CD14-positive monocyte (primary cell): Measurements from ENCODE around the gene ZNF552. TPM values are rescaled to one million over a fixed set of nuclear protein-coding genes. Genes with fewer than 3 reads are reported as not detected.
"Not testable (repeated sequence)": the region's sequence is repeated elsewhere in the genome, so short reads cannot be mapped to it uniquely, and the experiment has no call there.

Experiments used
- DNase-seq, 3 donors: peaks; one replicate each; pipeline ENCODE4 v3.0.0-alpha.2; 2011 to 2022
- H2AFZ ChIP-seq: 2 replicates; pipeline ENCODE4 v1.6.0; 2012; ENCODE audit warnings: mild to moderate bottlenecking, low read depth, low read length, inconsistent platforms; ENCODE audit not compliant: insufficient read depth, poor library complexity, severe bottlenecking
- H3K27ac ChIP-seq, 2 donors: 1 replicate in 1 of 2; 2 replicates in 1 of 2; pipeline ENCODE4 v1.5.1; 2012 to 2013; ENCODE audit warnings: low read length in 2 of 2, control low read depth in 1 of 2, inconsistent platforms in 1 of 2, low read depth in 1 of 2, mild to moderate bottlenecking in 1 of 2
- H3K27me3 ChIP-seq, 2 donors: one replicate each; pipeline versions ENCODE4 v1.6.0 to v1.6.1; 2011 to 2013; ENCODE audit warnings: low read length in 2 of 2; ENCODE audit not compliant: control insufficient read depth in 2 of 2, insufficient read depth in 2 of 2
- H3K36me3 ChIP-seq, 2 donors: replicated peaks in 1 of 2; 1 replicate in 1 of 2; 2 replicates in 1 of 2; pipeline versions ENCODE4 v1.5.1 to v1.6.1; 2012 to 2013; ENCODE audit warnings: low read length in 2 of 2, control low read depth in 1 of 2, inconsistent platforms in 1 of 2, mild to moderate bottlenecking in 1 of 2; ENCODE audit not compliant: insufficient read depth in 2 of 2, control insufficient read depth in 1 of 2
- H3K4me1 ChIP-seq, 2 donors: 1 replicate in 1 of 2; 2 replicates in 1 of 2; pipeline versions ENCODE4 v1.5.1 to v1.6.1; 2012 to 2013; ENCODE audit warnings: low read length in 2 of 2, control low read depth in 1 of 2, inconsistent platforms in 1 of 2, mild to moderate bottlenecking in 1 of 2, moderate library complexity in 1 of 2; ENCODE audit not compliant: insufficient read depth in 2 of 2, control insufficient read depth in 1 of 2
- H3K4me2 ChIP-seq: replicated peaks from 2 replicates; pipeline ENCODE3; 2012; ENCODE audit warnings: low read length, moderate library complexity, mild to moderate bottlenecking; ENCODE audit not compliant: poor library complexity, severe bottlenecking; ENCODE audit errors: extremely low read depth
- H3K4me3 ChIP-seq, 3 experiments: fragments of 200-600 bp in 1 of 3; sonication (generic) in 1 of 3; replicated peaks in 1 of 3; 1 replicate in 2 of 3; 2 replicates in 1 of 3; pipeline ENCODE4 v1.5.1; 2011 to 2013; ENCODE audit warnings: low read length in 3 of 3, mild to moderate bottlenecking in 3 of 3, control low read depth in 2 of 3, low read depth in 2 of 3, inconsistent platforms in 1 of 3, moderate library complexity in 1 of 3
- H3K79me2 ChIP-seq: 2 replicates; pipeline ENCODE4 v1.6.0; 2012; ENCODE audit warnings: mild to moderate bottlenecking, control low read depth, inconsistent platforms, low read length, moderate library complexity; ENCODE audit not compliant: insufficient read depth
- H3K9ac ChIP-seq: 2 replicates; pipeline ENCODE4 v1.6.0; 2017; ENCODE audit warnings: low read length, mild to moderate bottlenecking; ENCODE audit not compliant: insufficient read depth, poor library complexity, severe bottlenecking
- H3K9me3 ChIP-seq, 2 donors: replicated peaks in 1 of 2; 1 replicate in 1 of 2; 2 replicates in 1 of 2; pipeline versions ENCODE4 v1.5.1 to v1.6.1; 2012 to 2013; ENCODE audit warnings: low read length in 2 of 2, control low read depth in 1 of 2; ENCODE audit not compliant: control insufficient read depth in 1 of 2, insufficient read depth in 1 of 2
- H4K20me1 ChIP-seq: 2 replicates; pipeline ENCODE4 v1.6.0; 2012; ENCODE audit warnings: mild to moderate bottlenecking, low read length, control low read depth, moderate library complexity; ENCODE audit not compliant: insufficient read depth
- H3K27ac Mint-ChIP-seq, 7 donors: one replicate each; pipeline ENCODE4 v1.8.0; 2020; ENCODE audit warnings: mild to moderate bottlenecking in 7 of 7, mixed read lengths in 7 of 7, moderate library complexity in 6 of 7, inconsistent platforms in 2 of 7
- H3K27me3 Mint-ChIP-seq, 3 donors: one replicate each; pipeline ENCODE4 v1.8.0; 2021 to 2022; ENCODE audit warnings: low read depth in 3 of 3, mild to moderate bottlenecking in 3 of 3, mixed read lengths in 3 of 3, moderate library complexity in 3 of 3, inconsistent platforms in 1 of 3
- H3K36me3 Mint-ChIP-seq, 2 donors: one replicate each; pipeline ENCODE4 v1.8.0; 2020; ENCODE audit warnings: mixed read lengths in 2 of 2, inconsistent platforms in 1 of 2, mild to moderate bottlenecking in 1 of 2
- H3K4me1 Mint-ChIP-seq: one replicate; pipeline ENCODE4 v1.8.0; 2020; ENCODE audit warnings: mild to moderate bottlenecking, mixed read lengths
- H3K4me3 Mint-ChIP-seq, 2 donors: one replicate each; pipeline ENCODE4 v1.8.0; 2020; ENCODE audit warnings: mild to moderate bottlenecking in 2 of 2, mixed read lengths in 2 of 2, moderate library complexity in 1 of 2
- H3K9me3 Mint-ChIP-seq, 7 donors: one replicate each; pipeline ENCODE4 v1.8.0; 2020 to 2022; ENCODE audit warnings: mixed read lengths in 7 of 7, mild to moderate bottlenecking in 6 of 7, moderate library complexity in 6 of 7, inconsistent platforms in 2 of 7
- CTCF ChIP-seq: fragments of 200-600 bp; IDR thresholded peaks from one replicate; pipeline ENCODE4 v1.8.0; 2022; ENCODE audit warnings: antibody characterized with exemption, mild to moderate bottlenecking
- WGBS: methylation state at CpG from one replicate; pipeline ENCODE4 v1.1.5; 2013; ENCODE audit warnings: missing lambda C conversion rate; ENCODE audit not compliant: insufficient coverage; 5-methylcytosine and 5-hydroxymethylcytosine counted together
- intact Hi-C, 2 donors: fragments of 100-400 bp; cut with micrococcal nuclease; formaldehyde crosslinking; loops; one replicate each; pipeline versions ENCODE4 v1.15.0 to v1.15.1; 2023
- polyA plus RNA-seq, 3 donors: library from polyadenylated mRNA; depleted of rRNA in 1 of 3; unstranded in 2 of 3; stranded (reverse) in 1 of 3; fragments of 300-500 nt in 2 of 3; fragments of >200 nt in 1 of 3; fragmentation: Illumina TruSeq in 2 of 3; gene quantifications; 1 replicate in 2 of 3; 2 replicates in 1 of 3; pipeline ENCODE4 v1.2.3, GENCODE V29; 2012 to 2021

Gene ZNF552
- polyA plus RNA-seq, 3 donors, result 2.0 to 4.3 (median 2.9) TPM

GRCh38 chr19:57825511-57825910 lies 10.8 kb upstream of the ZNF552 start:
- no peak for DNase-seq
- Mint-ChIP-seq H3K4me3 (no peak overlapping the region), H3K4me1 (peaks cover 12% of the 10 kb centered on the region), H3K27me3 (peaks cover 0 to 1% (median 0%) of the 10 kb centered on the region in 3 donors), H3K9me3 (peaks cover 4 to 6% (median 5%) of the 10 kb centered on the region in 7 donors), H3K36me3 (peaks cover 28 to 53% of the 10 kb centered on the region in 2 donors), H3K27ac (peak overlapping the region in 1 of 7 donors; percentile 22)
- Histone ChIP-seq H2AFZ (no peak overlapping the region), H3K4me3 (no peak overlapping the region), H3K4me1 (peaks cover under 1 to 6% of the 10 kb centered on the region in 2 donors), H3K4me2 (no peak overlapping the region), H4K20me1 (no peaks in the 10 kb centered on the region), H3K9me3 (peaks cover 0 to 5% of the 10 kb centered on the region in 2 donors), H3K36me3 (peaks cover 0 to 2% of the 10 kb centered on the region in 2 donors), H3K9ac (no peak overlapping the region), H3K27me3 (no peaks in the 10 kb centered on the region), H3K79me2 (peaks cover 74% of the 10 kb centered on the region), H3K27ac (no peak overlapping the region)
- intact Hi-C loops, result no loop called here
- no peak for TF ChIP-seq CTCF
- 100% methylated on average over 4 of the region's 6 CpGs for WGBS

- H3K4me3 ChIP-seq, H3K9ac ChIP-seq, H3K4me2 ChIP-seq, H3K4me3 Mint-ChIP-seq, H3K27me3 ChIP-seq, H2AFZ ChIP-seq, H3K9me3 Mint-ChIP-seq, intact Hi-C loops, H4K20me1 ChIP-seq, H3K9me3 ChIP-seq, H3K27ac ChIP-seq, H3K36me3 ChIP-seq, H3K27me3 Mint-ChIP-seq, DNase-seq: not testable (repeated sequence)
- peaks cover 11 to 21% of the 10 kb centered on the region in 2 donors for H3K4me1 ChIP-seq
- 100% methylated on average over 4 of the region's 4 CpGs for WGBS
- peaks cover 71% of the 10 kb centered on the region for H3K79me2 ChIP-seq
- peaks cover 21% of the 10 kb centered on the region for H3K4me1 Mint-ChIP-seq
- H3K36me3 Mint-ChIP-seq, result peaks cover 21 to 38% of the 10 kb centered on the region in 2 donors
- H3K27ac Mint-ChIP-seq, result peak overlapping the region in 1 of 7 donors; percentile 13
Measured at GRCh38 chr19:57823608-57824007, 8.9 kb upstream of the ZNF552 start.

GRCh38 chr19:57823155-57823554 lies 8.4 kb upstream of the ZNF552 start:
- intact Hi-C loops, H3K4me3 Mint-ChIP-seq, H3K4me2 ChIP-seq, H2AFZ ChIP-seq, H3K27me3 ChIP-seq, H3K27ac ChIP-seq, DNase-seq, H4K20me1 ChIP-seq, H3K27me3 Mint-ChIP-seq, H3K4me3 ChIP-seq, H3K9ac ChIP-seq, H3K36me3 ChIP-seq, H3K9me3 ChIP-seq, H3K9me3 Mint-ChIP-seq: not testable (repeated sequence)
- Mint-ChIP-seq H3K27ac (peak overlapping the region in 1 of 7 donors; percentile 8), H3K36me3 (peaks cover 21 to 38% of the 10 kb centered on the region in 2 donors), H3K4me1 (peaks cover 25% of the 10 kb centered on the region)
- Histone ChIP-seq H3K79me2 (peaks cover 69% of the 10 kb centered on the region), H3K4me1 (peaks cover 12 to 22% of the 10 kb centered on the region in 2 donors)
- no CpG with 5 or more reads among the region's 2 CpGs for WGBS

- peaks cover 60% of the 10 kb centered on the region for H3K79me2 ChIP-seq
- peaks cover 25% of the 10 kb centered on the region for H3K4me1 Mint-ChIP-seq
- H3K4me3 ChIP-seq, H3K9ac ChIP-seq, H3K9me3 ChIP-seq, H3K27me3 Mint-ChIP-seq, intact Hi-C loops, H3K36me3 ChIP-seq, H4K20me1 ChIP-seq, H2AFZ ChIP-seq, H3K27ac Mint-ChIP-seq, H3K27ac ChIP-seq, DNase-seq, H3K4me2 ChIP-seq, H3K4me3 Mint-ChIP-seq, H3K9me3 Mint-ChIP-seq, H3K27me3 ChIP-seq: not testable (repeated sequence)
- peaks cover 12 to 22% of the 10 kb centered on the region in 2 donors for H3K4me1 ChIP-seq
- peaks cover 17 to 25% of the 10 kb centered on the region in 2 donors for H3K36me3 Mint-ChIP-seq
- no CpG with 5 or more reads among the region's 3 CpGs for WGBS
Measured at GRCh38 chr19:57821501-57821900, 6.8 kb upstream of the ZNF552 start.
